ENCODE results near the gene ABLIM1. TPM values are rescaled to one million over a fixed set of nuclear protein-coding genes. Genes with fewer than 3 reads are reported as not detected.

ABLIM1 gene
- total RNA-seq, 4 donors from 2014 or later = 84.7 to 203 (median 150) TPM

- DNase-seq (no peak), ATAC-seq (no peak)
- H3K4me1 ChIP-seq = peaks cover 7 to 30% of the 10 kb centered on the region in 2 donors
- intact Hi-C loops (cut with DNase I; ENCODE audit: low total_unique reads) (no loop called here), in situ Hi-C loops (cut with MboI; ENCODE audit: low sequenced_read_pairs in 4 of 4) (no loop called here)
- H3K27ac ChIP-seq = no peak overlapping the region
- TF ChIP-seq CTCF (IDR thresholded peaks at IDR 0.05 in 4 of 5, conservative IDR thresholded peaks at IDR 0.05 in 1 of 5) (no peak), POLR2A (IDR thresholded peaks at IDR 0.05) (no peak)
- H3K27me3 ChIP-seq = no peaks in the 10 kb centered on the region
- no peaks in the 10 kb centered on the region for H3K9me3 ChIP-seq
- no peak overlapping the region for H3K4me3 ChIP-seq
- no peaks in the 10 kb centered on the region for H3K36me3 ChIP-seq
These were observed 11.6 kb downstream of the ABLIM1 start for GRCh38 chr10:114646426-114646825.

- H3K4me1 ChIP-seq = peaks cover 7 to 24% of the 10 kb centered on the region in 2 donors
- in situ Hi-C loops (cut with MboI; ENCODE audit: low sequenced_read_pairs in 4 of 4) = no loop called here
These were observed 12.4 kb downstream of the ABLIM1 start for GRCh38 chr10:114645706-114646105.

GRCh38 chr10:114643158-114643557, 14.9 kb downstream of the ABLIM1 start:
- no peaks in the 10 kb centered on the region for H3K36me3 ChIP-seq
- peaks cover 0 to 9% of the 10 kb centered on the region in 2 donors for H3K4me1 ChIP-seq
- no peak overlapping the region for H3K4me3 ChIP-seq
- ATAC-seq (no peak), DNase-seq (no peak)
- H3K9me3 ChIP-seq = no peaks in the 10 kb centered on the region
- H3K27ac ChIP-seq = no peak overlapping the region
- intact Hi-C loops (cut with DNase I; ENCODE audit: low total_unique reads) (no loop called here), in situ Hi-C loops (cut with MboI; ENCODE audit: low sequenced_read_pairs in 4 of 4) (no loop called here)
- no peaks in the 10 kb centered on the region for H3K27me3 ChIP-seq
- TF ChIP-seq CTCF (IDR thresholded peaks at IDR 0.05 in 4 of 5, conservative IDR thresholded peaks at IDR 0.05 in 1 of 5) (no peak), POLR2A (IDR thresholded peaks at IDR 0.05) (no peak)

More at GRCh38 chr10:114645706-114646105, 12.4 kb downstream of the ABLIM1 start:
- intact Hi-C loops (cut with DNase I; ENCODE audit: low total_unique reads) = no loop called here
- ATAC-seq (no peak), DNase-seq (no peak)
- no peaks in the 10 kb centered on the region for H3K36me3 ChIP-seq
- TF ChIP-seq CTCF (IDR thresholded peaks at IDR 0.05 in 4 of 5, conservative IDR thresholded peaks at IDR 0.05 in 1 of 5) (no peak), POLR2A (IDR thresholded peaks at IDR 0.05) (no peak)
- H3K27ac ChIP-seq = peak overlapping the region in 1 of 4 donors; percentile 11
- no peaks in the 10 kb centered on the region for H3K27me3 ChIP-seq
- no peak overlapping the region for H3K4me3 ChIP-seq
- no peaks in the 10 kb centered on the region for H3K9me3 ChIP-seq

- DNase-seq (no peak), ATAC-seq (no peak)
- in situ Hi-C loops (cut with MboI; ENCODE audit: low sequenced_read_pairs in 4 of 4) = no loop called here
- Histone ChIP-seq H3K4me3 (no peak overlapping the region), H3K9me3 (no peaks in the 10 kb centered on the region), H3K27ac (no peak overlapping the region), H3K27me3 (no peaks in the 10 kb centered on the region), H3K4me1 (peaks cover 0 to 5% of the 10 kb centered on the region in 2 donors), H3K36me3 (no peaks in the 10 kb centered on the region)
- TF ChIP-seq CTCF (IDR thresholded peaks at IDR 0.05 in 4 of 5, conservative IDR thresholded peaks at IDR 0.05 in 1 of 5) (no peak), POLR2A (IDR thresholded peaks at IDR 0.05) (no peak)
- intact Hi-C loops (cut with DNase I; ENCODE audit: low total_unique reads) = no loop called here
These were observed 15.3 kb downstream of the ABLIM1 start for GRCh38 chr10:114642729-114643128.
